ENCODE results near the gene HPSE2.

GRCh38 chr10:99143651-99144050, 92.0 kb downstream of the HPSE2 start:
- TF ChIP-seq CTCF (IDR thresholded peaks at IDR 0.05; ENCODE audit: low read depth, low read length): no peak
- no peak for TF ChIP-seq EZH2phosphoT487 (IDR thresholded peaks at IDR 0.05; ENCODE audit: low read depth)
